Neural progenitor cell (in vitro differentiated cells): ENCODE data around the gene B3GALT5. TPM values are rescaled to one million over a fixed set of nuclear protein-coding genes. Genes with fewer than 3 reads are reported as not detected.

ENCODE experiments used
- DNase-seq: peaks from one replicate; pipeline ENCODE4 v3.0.0-alpha.2; 2016; ENCODE audit warnings: low spot score
- H2AFZ ChIP-seq: fragments of 200-600 bp; sonication (generic); replicated peaks from 2 replicates; pipeline ENCODE4 v1.6.1; 2016; ENCODE audit warnings: antibody characterized with exemption
- H3F3A ChIP-seq: fragments of 200-600 bp; sonication (generic); 2 replicates; pipeline ENCODE4 v1.6.1; 2016; ENCODE audit warnings: antibody characterized with exemption, low read depth
- H3K27ac ChIP-seq: fragments of 200-600 bp; sonication (generic); 2 replicates; pipeline ENCODE4 v1.5.1; 2016; ENCODE audit warnings: mild to moderate bottlenecking
- H3K27me3 ChIP-seq: fragments of 200-600 bp; sonication (generic); 2 replicates; pipeline ENCODE4 v1.6.1; 2016; ENCODE audit warnings: mild to moderate bottlenecking, moderate library complexity
- H3K36me3 ChIP-seq: fragments of 200-600 bp; sonication (generic); 2 replicates; pipeline ENCODE4 v1.5.1; 2016
- H3K4me1 ChIP-seq: fragments of 200-600 bp; sonication (generic); 2 replicates; pipeline ENCODE4 v1.6.1; 2016; ENCODE audit warnings: mixed run types
- H3K4me2 ChIP-seq: fragments of 200-600 bp; sonication (generic); 2 replicates; pipeline ENCODE4 v1.6.1; 2016
- H3K4me3 ChIP-seq: fragments of 200-600 bp; sonication (generic); 2 replicates; pipeline ENCODE4 v1.5.1; 2016
- H3K79me2 ChIP-seq: fragments of 200-600 bp; sonication (generic); 2 replicates; pipeline ENCODE4 v1.6.1; 2016; ENCODE audit warnings: low read depth
- H3K9ac ChIP-seq: fragments of 200-600 bp; sonication (generic); 2 replicates; pipeline ENCODE4 v1.6.1; 2016
- H3K9me3 ChIP-seq: fragments of 200-600 bp; sonication (generic); 2 replicates; pipeline ENCODE4 v1.5.1; 2016; ENCODE audit warnings: low read depth
- H4K20me1 ChIP-seq: fragments of 200-600 bp; sonication (generic); 2 replicates; pipeline ENCODE4 v1.6.1; 2016; ENCODE audit warnings: low read depth
- H3K27ac Mint-ChIP-seq: 3 replicates; pipeline ENCODE4 v1.8.0; 2021; ENCODE audit warnings: mixed read lengths
- H3K27me3 Mint-ChIP-seq: 2 replicates; pipeline ENCODE4 v1.8.0; 2022; ENCODE audit warnings: low read depth, mild to moderate bottlenecking, inconsistent platforms, moderate library complexity, mixed read lengths; ENCODE audit not compliant: insufficient read depth
- H3K36me3 Mint-ChIP-seq: 3 replicates; pipeline ENCODE4 v1.8.0; 2021; ENCODE audit warnings: mixed read lengths
- H3K4me1 Mint-ChIP-seq: 3 replicates; pipeline ENCODE4 v1.8.0; 2021; ENCODE audit warnings: mixed read lengths
- H3K4me3 Mint-ChIP-seq: 3 replicates; pipeline ENCODE4 v1.8.0; 2021; ENCODE audit warnings: mild to moderate bottlenecking, moderate library complexity, mixed read lengths
- H3K9me3 Mint-ChIP-seq: 3 replicates; pipeline ENCODE4 v1.8.0; 2020; ENCODE audit warnings: mixed read lengths
- CTCF ChIP-seq: fragments of 200-600 bp; sonication (generic); IDR thresholded peaks from 2 replicates; pipeline ENCODE4 v1.5.1; 2017; ENCODE audit warnings: antibody characterized with exemption, mild to moderate bottlenecking
- EZH2 ChIP-seq: fragments of 200-600 bp; sonication (generic); IDR thresholded peaks from 2 replicates; pipeline ENCODE4 v1.6.1; 2017; ENCODE audit warnings: antibody characterized with exemption, mild to moderate bottlenecking, moderate library complexity
- EZH2phosphoT487 ChIP-seq: fragments of 200-600 bp; sonication (generic); IDR thresholded peaks from 2 replicates; pipeline ENCODE4 v1.6.1; 2017; ENCODE audit warnings: antibody characterized with exemption
- total RNA-seq: library from RNA; depleted of rRNA; stranded (reverse); fragments of >200 nt; gene quantifications from 2 replicates; pipeline ENCODE4 v1.2.3, GENCODE V29; 2015; ENCODE audit warnings: low replicate concordance

The B3GALT5 gene
- total RNA-seq, 1 donor from 2014 or later: 1.3 TPM

GRCh38 chr21:39616211-39616772 lies 3.6 kb downstream of the B3GALT5 start:
- Histone ChIP-seq H3K9ac (no peak overlapping the region), H4K20me1 (no peaks in the 10 kb centered on the region), H3K4me3 (no peak overlapping the region), H3K27me3 (peaks cover 10% of the 10 kb centered on the region), H2AFZ (no peak overlapping the region), H3K4me1 (peaks cover 16% of the 10 kb centered on the region), H3K9me3 (no peaks in the 10 kb centered on the region), H3K4me2 (no peak overlapping the region), H3K27ac (no peak overlapping the region), H3K79me2 (peaks cover 10% of the 10 kb centered on the region), H3F3A (peaks cover 14% of the 10 kb centered on the region), H3K36me3 (no peaks in the 10 kb centered on the region)
- Mint-ChIP-seq H3K4me3 (no peak overlapping the region), H3K27me3 (peaks cover 13% of the 10 kb centered on the region), H3K9me3 (peaks cover under 1% of the 10 kb centered on the region), H3K4me1 (peaks cover 20% of the 10 kb centered on the region), H3K27ac (no peak overlapping the region), H3K36me3 (peaks cover 7% of the 10 kb centered on the region)
- DNase-seq: no peak
- TF ChIP-seq CTCF (no peak), EZH2phosphoT487 (no peak)

GRCh38 chr21:39620856-39621255 lies 8.1 kb downstream of the B3GALT5 start:
- Mint-ChIP-seq H3K4me3 (no peak overlapping the region), H3K27ac (no peak overlapping the region), H3K4me1 (no peaks in the 10 kb centered on the region), H3K27me3 (no peaks in the 10 kb centered on the region), H3K36me3 (peaks cover 6% of the 10 kb centered on the region), H3K9me3 (peaks cover 10% of the 10 kb centered on the region)
- Histone ChIP-seq H3K27me3 (no peaks in the 10 kb centered on the region), H3K4me1 (no peaks in the 10 kb centered on the region), H3K9me3 (no peaks in the 10 kb centered on the region), H3F3A (no peaks in the 10 kb centered on the region), H2AFZ (no peak overlapping the region), H3K4me2 (no peak overlapping the region), H3K4me3 (no peak overlapping the region), H3K36me3 (no peaks in the 10 kb centered on the region), H3K27ac (no peak overlapping the region), H4K20me1 (no peaks in the 10 kb centered on the region), H3K79me2 (peaks cover 10% of the 10 kb centered on the region), H3K9ac (no peak overlapping the region)
- DNase-seq: no peak
- TF ChIP-seq EZH2phosphoT487: no peak
- TF ChIP-seq EZH2: no peak
- no peak for TF ChIP-seq CTCF

GRCh38 chr21:39625211-39625895 lies 12.6 kb downstream of the B3GALT5 start:
- no peak overlapping the region for H3K4me3 ChIP-seq
- H3K4me1 ChIP-seq: no peaks in the 10 kb centered on the region
- no peak overlapping the region for H3K4me3 Mint-ChIP-seq
- DNase-seq: no peak
- H3K27ac Mint-ChIP-seq: no peak overlapping the region
- H4K20me1 ChIP-seq: no peaks in the 10 kb centered on the region
- H3F3A ChIP-seq: no peaks in the 10 kb centered on the region
- H2AFZ ChIP-seq: no peak overlapping the region
- H3K9me3 ChIP-seq: no peaks in the 10 kb centered on the region
- H3K79me2 ChIP-seq: peaks cover 10% of the 10 kb centered on the region
- no peaks in the 10 kb centered on the region for H3K27me3 Mint-ChIP-seq
- TF ChIP-seq EZH2: no peak
- no peak for TF ChIP-seq EZH2phosphoT487
- no peak for TF ChIP-seq CTCF
- peaks cover 16% of the 10 kb centered on the region for H3K9me3 Mint-ChIP-seq
- peaks cover 4% of the 10 kb centered on the region for H3K36me3 Mint-ChIP-seq
- no peak overlapping the region for H3K9ac ChIP-seq
- no peaks in the 10 kb centered on the region for H3K36me3 ChIP-seq
- H3K27ac ChIP-seq: no peak overlapping the region
- H3K4me1 Mint-ChIP-seq: no peaks in the 10 kb centered on the region
- H3K27me3 ChIP-seq: no peaks in the 10 kb centered on the region
- no peak overlapping the region for H3K4me2 ChIP-seq
